ENCODE data around the gene CLSTN3.

Gene CLSTN3

GRCh38 chr12:7127916-7128626 lies 2.1 kb upstream of the CLSTN3 start:
- TF ChIP-seq CTCF (IDR thresholded peaks at IDR 0.05; ENCODE audit: low read depth, low read length) = no peak

DNA sequence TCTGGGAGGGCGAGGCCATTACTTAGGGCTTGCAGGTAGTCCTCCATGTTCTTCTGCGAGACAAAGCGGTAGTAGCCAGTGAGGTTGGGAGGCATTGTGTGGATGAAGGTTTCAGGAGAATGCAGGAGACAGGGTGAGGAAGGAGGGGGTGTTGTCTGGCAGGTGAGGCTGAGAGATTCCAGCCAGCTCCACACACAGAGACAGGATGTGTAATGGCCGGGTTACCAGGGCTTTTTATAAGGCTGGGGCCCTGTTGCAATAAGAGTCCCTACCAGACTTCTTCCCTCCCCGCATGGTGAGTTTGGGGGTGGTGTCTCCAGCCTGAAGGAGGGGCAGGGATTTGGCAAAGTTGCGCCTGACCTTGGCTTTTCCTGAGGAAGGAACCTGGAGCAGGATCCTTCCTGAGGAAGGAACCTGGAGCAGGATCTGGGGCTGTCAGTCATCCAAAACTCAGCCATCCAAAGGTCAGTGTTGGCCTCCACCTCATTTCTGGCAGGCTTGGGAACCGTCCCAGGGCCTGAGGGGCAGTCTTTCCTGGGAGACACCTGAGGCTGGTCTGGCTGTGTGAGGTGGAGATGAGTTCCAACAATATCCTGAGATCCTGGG lies 1.4 kb upstream of the CLSTN3 start, which contains the start of gene RBP5:
RBP5 (minus strand) TSS at position 209 of the 606 bp plus-strand sequence; CDS start at position 95, 114 bp downstream.
- TF ChIP-seq CTCF (IDR thresholded peaks at IDR 0.05; ENCODE audit: low read depth, low read length) = no peak
- DNase-seq (ENCODE audit: extremely low read depth, low read depth) = no peak

More at GRCh38 chr12:7127916-7128626, 2.1 kb upstream of the CLSTN3 start:
- DNase-seq (ENCODE audit: extremely low read depth, low read depth) = no peak

GRCh38 chr12:7129287-7129871 lies 792 bp upstream of the CLSTN3 start:
- DNase-seq (ENCODE audit: extremely low read depth, low read depth) = no peak
- TF ChIP-seq CTCF (IDR thresholded peaks at IDR 0.05; ENCODE audit: low read depth, low read length) = no peak

- no peak for TF ChIP-seq CTCF (IDR thresholded peaks at IDR 0.05; ENCODE audit: low read depth, low read length)
- DNase-seq (ENCODE audit: extremely low read depth, low read depth) = no peak
These were observed 730 bp downstream of the CLSTN3 start for GRCh38 chr12:7130701-7131501.

- DNase-seq (ENCODE audit: extremely low read depth, low read depth) = no peak
- no peak for TF ChIP-seq CTCF (IDR thresholded peaks at IDR 0.05; ENCODE audit: low read depth, low read length)
These were observed 1.3 kb downstream of the CLSTN3 start for GRCh38 chr12:7131502-7131866.

- TF ChIP-seq CTCF (IDR thresholded peaks at IDR 0.05; ENCODE audit: low read depth, low read length) = no peak
- no peak for DNase-seq (ENCODE audit: extremely low read depth, low read depth)
These were observed 4.4 kb downstream of the CLSTN3 start for GRCh38 chr12:7134396-7135166.

Measured in AG09319 (cell line).